ENCODE results near the gene AZGP1.

DNA sequence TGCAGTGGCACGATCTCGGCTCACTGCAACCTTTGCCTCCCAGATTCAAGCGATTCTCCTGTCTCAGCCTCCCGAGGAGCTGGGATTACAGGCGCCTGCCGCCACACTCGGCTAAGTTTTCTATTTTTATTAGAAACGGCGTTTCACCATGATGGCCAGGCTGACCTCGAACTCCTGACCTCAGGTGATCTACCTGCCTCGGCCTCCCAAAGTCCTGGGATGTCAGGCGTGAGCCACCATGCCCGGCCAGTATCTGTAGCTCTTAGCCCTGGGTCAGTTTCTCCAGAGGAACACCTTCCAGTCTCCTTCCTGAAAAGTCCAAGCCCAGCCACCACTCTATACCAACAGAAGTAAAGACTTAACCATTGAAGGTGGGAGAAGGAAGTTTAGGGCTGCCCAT lies 24.4 kb upstream of the AZGP1 start:
- TF ChIP-seq GATA2 (IDR thresholded peaks at IDR 0.05; ENCODE audit: low read depth, low read length) (no peak), GATA3 (IDR thresholded peaks at IDR 0.05; ENCODE audit: low read depth, low read length) (no peak)

Measured in SH-SY5Y (cell line).